ENCODE measurements around the gene QRSL1.

The QRSL1 gene

GRCh38 chr6:106614592-106615257 is 14.7 kb upstream of the QRSL1 start:
- no peak for TF ChIP-seq CTCF (IDR thresholded peaks at IDR 0.05; ENCODE audit: low read length, missing control alignments)
- no peak for DNase-seq (ENCODE audit: low read depth)
- H3K4me3 ChIP-seq (replicated peaks; ENCODE audit: low read depth, low read length), result no peak overlapping the region

GRCh38 chr6:106617302-106617701 is 12.1 kb upstream of the QRSL1 start:
- DNase-seq (ENCODE audit: low read depth), result no peak
- TF ChIP-seq CTCF (IDR thresholded peaks at IDR 0.05; ENCODE audit: low read length, missing control alignments), result no peak
- no peak overlapping the region for H3K4me3 ChIP-seq (replicated peaks; ENCODE audit: low read depth, low read length)

GRCh38 chr6:106617857-106618256 is 11.5 kb upstream of the QRSL1 start:
- DNase-seq (ENCODE audit: low read depth), result no peak
- H3K4me3 ChIP-seq (replicated peaks; ENCODE audit: low read depth, low read length), result no peak overlapping the region
- no peak for TF ChIP-seq CTCF (IDR thresholded peaks at IDR 0.05; ENCODE audit: low read length, missing control alignments)

- no peak for TF ChIP-seq CTCF (IDR thresholded peaks at IDR 0.05; ENCODE audit: low read length, missing control alignments)
- no peak for DNase-seq (ENCODE audit: low read depth)
These were observed 11.1 kb upstream of the QRSL1 start for GRCh38 chr6:106618324-106618723.

GRCh38 chr6:106619223-106619622 is 10.2 kb upstream of the QRSL1 start:
- no peak for TF ChIP-seq CTCF (IDR thresholded peaks at IDR 0.05; ENCODE audit: low read length, missing control alignments)
- no peak overlapping the region for H3K4me3 ChIP-seq (replicated peaks; ENCODE audit: low read depth, low read length)
- no peak for DNase-seq (ENCODE audit: low read depth)

More at GRCh38 chr6:106618324-106618723, 11.1 kb upstream of the QRSL1 start:
- no peak overlapping the region for H3K4me3 ChIP-seq (replicated peaks; ENCODE audit: low read depth, low read length)

- TF ChIP-seq CTCF (IDR thresholded peaks at IDR 0.05; ENCODE audit: low read length, missing control alignments), result no peak
- no peak overlapping the region for H3K4me3 ChIP-seq (replicated peaks; ENCODE audit: low read depth, low read length)
- DNase-seq (ENCODE audit: low read depth), result peak; percentile 5
These were observed 8.3 kb upstream of the QRSL1 start for GRCh38 chr6:106620931-106621672.
